HepG2 (cell line): Measurements from ENCODE around the gene LIPT1. TPM values are rescaled to one million over a fixed set of nuclear protein-coding genes. Genes with fewer than 3 reads are reported as not detected.

Experiments used
- ADNP ChIP-seq: sonication (generic); formaldehyde crosslinking; IDR thresholded peaks from 2 replicates; pipeline ENCODE4 v1.4.0; 2020; ENCODE audit warnings: missing genetic modification reagents
- FIP1L1 ChIP-seq: fragments of 200-400 bp; formaldehyde crosslinking; IDR thresholded peaks from 2 replicates; pipeline ENCODE4 v1.6.1; 2018; ENCODE audit warnings: low read depth, mild to moderate bottlenecking, low read length, moderate library complexity, borderline replicate concordance; ENCODE audit not compliant: insufficient read depth
- GPBP1L1 ChIP-seq: sonication (generic); formaldehyde crosslinking; IDR thresholded peaks from 2 replicates; pipeline ENCODE4 v1.5.0; 2020; ENCODE audit warnings: mild to moderate bottlenecking, missing genetic modification reagents
- GPN1 ChIP-seq: sonication (generic); formaldehyde crosslinking; IDR thresholded peaks from 2 replicates; pipeline ENCODE4 v1.5.1; 2020; ENCODE audit warnings: missing genetic modification reagents, borderline replicate concordance
- HNRNPK ChIP-seq: fragments of 200-400 bp; formaldehyde crosslinking; IDR thresholded peaks from 2 replicates; pipeline ENCODE4 v1.6.1; 2018; ENCODE audit warnings: low read length, low read depth, moderate library complexity, mild to moderate bottlenecking; ENCODE audit not compliant: poor library complexity, severe bottlenecking
- RFXANK ChIP-seq: IDR thresholded peaks from 2 replicates; pipeline ENCODE4 v1.6.1; 2016
- TRAFD1 ChIP-seq: sonication (generic); formaldehyde crosslinking; IDR thresholded peaks from 2 replicates; pipeline ENCODE4 v1.5.1; 2020; ENCODE audit warnings: missing genetic modification reagents, mild to moderate bottlenecking, borderline replicate concordance
- ZNF205 ChIP-seq: IDR thresholded peaks from 2 replicates; pipeline ENCODE4 v1.6.1; 2018; ENCODE audit warnings: missing biosample characterization, missing genetic modification reagents
- ZNF224 ChIP-seq: sonication (generic); formaldehyde crosslinking; IDR thresholded peaks from 2 replicates; pipeline ENCODE4 v1.5.0; 2020; ENCODE audit warnings: mild to moderate bottlenecking, missing genetic modification reagents
- ZNF234 ChIP-seq: sonication (generic); formaldehyde crosslinking; conservative IDR thresholded peaks from 2 replicates; pipeline ENCODE4 v1.5.1; 2020; ENCODE audit warnings: mild to moderate bottlenecking, missing genetic modification reagents
- ZNF709 ChIP-seq: sonication (generic); formaldehyde crosslinking; IDR thresholded peaks from 2 replicates; pipeline ENCODE4 v1.5.0; 2020; ENCODE audit warnings: mild to moderate bottlenecking, missing genetic modification reagents
- polyA plus RNA-seq, 8 experiments: library from polyadenylated mRNA; depleted of rRNA in 3 of 8; stranded (reverse) in 7 of 8; unstranded in 1 of 8; fragments of >200 nt; fragmentation: Illumina TruSeq in 4 of 8; extraction: Trizol in 4 of 8; gene quantifications; 2 replicates each; pipeline versions ENCODE4 v1.2.1 to v1.2.3, GENCODE V29; 2011 to 2016; ENCODE audit warnings: low read depth in 4 of 8, missing spikeins in 1 of 8, mixed read lengths in 1 of 8; ENCODE audit not compliant: insufficient read depth in 1 of 8
- total RNA-seq, 5 experiments: library from RNA; depleted of rRNA; stranded (reverse); fragments of >200 nt; fragmentation: Illumina TruSeq; extraction: Trizol; gene quantifications; 2 replicates each; pipeline ENCODE4 v1.2.3, GENCODE V29; 2016; ENCODE audit warnings: low read depth in 1 of 5

LIPT1 gene
- total and polyA plus RNA-seq, 2 of the 13 experiments (the other 11 are each of a cell fraction or from before 2014, with no cell fraction given): 8.0 to 9.6 TPM

GRCh38 chr2:99154643-99155536 lies at the start of gene LIPT1, which contains the start of gene TSGA10 (continued):
- TF ChIP-seq TRAFD1 (CRISPR knock-in tag): no peak; the same call in 1 of the 2 replicates
- TF ChIP-seq GPN1 (CRISPR knock-in tag): peak; percentile 63; the same call in 1 of the 2 replicates
- TF ChIP-seq ZNF224 (CRISPR knock-in tag): peak; percentile 100
- no peak for TF ChIP-seq ADNP (CRISPR knock-in tag)
- peak; percentile 88; the same call in 1 of the 2 replicates for TF ChIP-seq ZNF205 (CRISPR knock-in tag)
- peak; percentile 70; the same call in 1 of the 2 replicates for TF ChIP-seq FIP1L1
- TF ChIP-seq RFXANK (CRISPR knock-in tag): peak; percentile 94
- TF ChIP-seq GPBP1L1 (CRISPR knock-in tag): no peak
- peak; percentile 97 for TF ChIP-seq ZNF709 (CRISPR knock-in tag)
- TF ChIP-seq HNRNPK: peak; percentile 44
- no peak for TF ChIP-seq ZNF234 (CRISPR knock-in tag)
